Measurements from ENCODE around the gene SART3. TPM values are rescaled to one million over a fixed set of nuclear protein-coding genes. Genes with fewer than 3 reads are reported as not detected.
"Not testable (repeated sequence)": the region's sequence is repeated elsewhere in the genome, so short reads cannot be mapped to it uniquely, and the experiment has no call there.

SART3 gene
- total RNA-seq, 4 donors from 2014 or later = 67.8 to 205 (median 77.7) TPM

DNA sequence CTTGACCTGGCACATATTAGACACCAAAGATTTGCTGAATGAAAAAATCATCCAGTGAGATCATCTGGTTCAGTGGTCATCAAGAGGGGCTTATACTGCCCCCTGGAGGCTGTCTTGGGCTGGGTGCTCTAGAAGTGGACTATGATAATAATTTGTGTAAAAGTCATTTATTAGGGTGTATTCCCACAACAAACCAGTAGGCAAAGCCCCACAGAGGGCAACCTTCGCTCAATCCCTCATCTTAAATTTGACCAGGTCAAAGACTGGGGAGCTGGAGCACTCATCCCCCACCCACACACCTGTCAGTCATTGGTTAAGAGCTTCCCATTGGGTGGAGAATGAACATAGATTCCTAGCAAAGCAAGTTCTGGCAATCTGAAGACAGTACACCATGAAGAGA, 65.9 kb downstream of the SART3 start:
- Histone ChIP-seq H3K27ac (no peak overlapping the region), H3K9me3 (no peaks in the 10 kb centered on the region), H3K27me3 (no peaks in the 10 kb centered on the region), H3K36me3 (no peaks in the 10 kb centered on the region), H3K4me3 (no peak overlapping the region), H3K4me1 (no peaks in the 10 kb centered on the region)
- TF ChIP-seq, protein P1, sequence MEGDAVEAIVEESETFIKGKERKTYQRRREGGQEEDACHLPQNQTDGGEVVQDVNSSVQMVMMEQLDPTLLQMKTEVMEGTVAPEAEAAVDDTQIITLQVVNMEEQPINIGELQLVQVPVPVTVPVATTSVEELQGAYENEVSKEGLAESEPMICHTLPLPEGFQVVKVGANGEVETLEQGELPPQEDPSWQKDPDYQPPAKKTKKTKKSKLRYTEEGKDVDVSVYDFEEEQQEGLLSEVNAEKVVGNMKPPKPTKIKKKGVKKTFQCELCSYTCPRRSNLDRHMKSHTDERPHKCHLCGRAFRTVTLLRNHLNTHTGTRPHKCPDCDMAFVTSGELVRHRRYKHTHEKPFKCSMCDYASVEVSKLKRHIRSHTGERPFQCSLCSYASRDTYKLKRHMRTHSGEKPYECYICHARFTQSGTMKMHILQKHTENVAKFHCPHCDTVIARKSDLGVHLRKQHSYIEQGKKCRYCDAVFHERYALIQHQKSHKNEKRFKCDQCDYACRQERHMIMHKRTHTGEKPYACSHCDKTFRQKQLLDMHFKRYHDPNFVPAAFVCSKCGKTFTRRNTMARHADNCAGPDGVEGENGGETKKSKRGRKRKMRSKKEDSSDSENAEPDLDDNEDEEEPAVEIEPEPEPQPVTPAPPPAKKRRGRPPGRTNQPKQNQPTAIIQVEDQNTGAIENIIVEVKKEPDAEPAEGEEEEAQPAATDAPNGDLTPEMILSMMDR (IDR thresholded peaks at IDR 0.05) = peak in 4 of 6 experiments; percentile 17 to 31 (median 19)
- TF ChIP-seq POLR2A (IDR thresholded peaks at IDR 0.05) = no peak
- DNase-seq = no peak

DNA sequence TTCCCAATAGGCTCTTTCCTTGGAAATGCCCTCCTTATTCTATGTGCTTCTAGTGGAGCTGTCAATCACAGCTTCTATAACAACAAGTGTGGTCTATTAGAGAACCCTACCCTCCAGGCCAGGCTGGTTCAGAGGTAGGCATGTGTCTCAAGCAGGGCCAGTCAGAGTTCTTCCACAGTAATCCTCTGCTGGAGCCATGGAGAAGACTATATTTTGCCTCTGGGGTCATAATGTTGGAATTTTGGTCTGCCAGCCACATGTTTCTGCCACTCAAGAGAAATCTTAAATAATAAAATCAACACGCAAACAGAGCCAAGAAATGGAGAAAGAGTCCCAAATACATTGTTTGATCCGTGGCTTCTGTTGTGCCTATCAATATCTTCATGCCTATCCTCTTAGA, 69.7 kb downstream of the SART3 start:
- H3K9me3 ChIP-seq = no peaks in the 10 kb centered on the region
- H3K36me3 ChIP-seq = no peaks in the 10 kb centered on the region
- no peak overlapping the region for H3K27ac ChIP-seq
- H3K4me3 ChIP-seq = no peak overlapping the region
- no peaks in the 10 kb centered on the region for H3K27me3 ChIP-seq
- no peak for TF ChIP-seq POLR2A (IDR thresholded peaks at IDR 0.05)
- TF ChIP-seq, protein P1 (IDR thresholded peaks at IDR 0.05) = no peak
- H3K4me1 ChIP-seq = no peaks in the 10 kb centered on the region
- no peak for DNase-seq

DNA sequence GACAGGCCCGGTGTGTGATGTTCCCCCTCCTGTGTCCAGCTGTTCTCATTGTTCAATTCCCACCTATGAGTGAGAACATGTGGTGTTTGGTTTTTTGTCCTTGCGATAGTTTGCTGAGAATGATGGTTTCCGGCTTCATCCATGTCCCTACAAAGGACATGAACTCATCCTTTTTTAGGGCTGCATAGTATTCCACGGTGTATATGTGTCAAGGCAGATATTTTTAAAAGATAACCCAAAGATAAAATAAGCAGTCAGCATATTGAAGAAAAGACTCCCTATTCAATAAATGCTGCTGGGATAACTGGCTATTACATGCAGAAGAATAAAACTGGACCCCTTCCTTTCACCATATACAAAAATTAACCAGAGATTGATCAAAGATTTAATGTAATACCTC, 73.9 kb downstream of the SART3 start:
- not testable (repeated sequence) for DNase-seq, H3K4me1 ChIP-seq, H3K27me3 ChIP-seq, H3K27ac ChIP-seq, H3K9me3 ChIP-seq, H3K4me3 ChIP-seq, H3K36me3 ChIP-seq

DNA sequence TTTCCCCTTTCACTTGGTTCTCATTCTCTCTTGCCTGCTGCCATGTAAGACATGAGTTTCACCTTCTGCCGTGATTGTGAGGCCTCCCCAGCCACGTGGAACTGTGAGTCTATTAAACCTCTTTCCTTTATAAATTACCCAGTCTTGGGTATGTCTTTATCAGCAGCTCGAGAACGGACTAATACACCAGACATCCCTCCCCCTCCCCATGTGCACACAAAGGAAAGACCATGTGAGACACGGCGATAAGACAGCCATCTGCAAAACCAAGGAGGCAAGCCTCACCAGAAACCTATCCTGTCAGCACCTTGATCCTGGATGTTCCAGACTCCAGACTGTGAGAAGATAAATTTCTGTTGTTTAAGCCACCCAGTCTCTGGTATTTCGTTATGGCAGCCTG, 75.6 kb downstream of the SART3 start:
- not testable (repeated sequence) for H3K36me3 ChIP-seq, H3K9me3 ChIP-seq, H3K4me1 ChIP-seq, H3K27ac ChIP-seq, H3K4me3 ChIP-seq, H3K27me3 ChIP-seq, DNase-seq

DNA sequence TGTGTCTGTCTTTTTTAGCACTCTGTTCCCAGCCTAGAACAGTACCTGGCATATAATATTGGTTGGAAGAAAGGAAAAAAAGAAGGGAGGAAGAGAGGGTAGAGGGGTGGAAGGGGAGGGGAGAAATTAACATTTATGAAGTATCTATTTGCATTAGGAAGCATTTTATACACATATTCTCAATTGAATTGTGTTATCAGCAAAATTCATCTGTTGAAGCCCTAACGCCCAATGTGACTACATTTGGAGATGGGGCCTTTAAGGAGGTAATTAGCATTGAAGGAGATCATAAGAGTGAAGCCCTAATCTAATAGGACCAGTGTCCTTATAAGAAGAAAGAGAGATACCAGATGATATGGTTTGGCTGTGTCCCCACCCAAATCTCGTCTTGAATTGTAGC, 76.1 kb downstream of the SART3 start:
- H3K4me3 ChIP-seq = no peak overlapping the region
- H3K36me3 ChIP-seq = no peaks in the 10 kb centered on the region
- no peaks in the 10 kb centered on the region for H3K27me3 ChIP-seq
- H3K27ac ChIP-seq = no peak overlapping the region
- no peaks in the 10 kb centered on the region for H3K9me3 ChIP-seq
- no peak for DNase-seq
- TF ChIP-seq, protein P1 (IDR thresholded peaks at IDR 0.05) = no peak
- TF ChIP-seq POLR2A (IDR thresholded peaks at IDR 0.05) = no peak
- H3K4me1 ChIP-seq = no peaks in the 10 kb centered on the region

DNA sequence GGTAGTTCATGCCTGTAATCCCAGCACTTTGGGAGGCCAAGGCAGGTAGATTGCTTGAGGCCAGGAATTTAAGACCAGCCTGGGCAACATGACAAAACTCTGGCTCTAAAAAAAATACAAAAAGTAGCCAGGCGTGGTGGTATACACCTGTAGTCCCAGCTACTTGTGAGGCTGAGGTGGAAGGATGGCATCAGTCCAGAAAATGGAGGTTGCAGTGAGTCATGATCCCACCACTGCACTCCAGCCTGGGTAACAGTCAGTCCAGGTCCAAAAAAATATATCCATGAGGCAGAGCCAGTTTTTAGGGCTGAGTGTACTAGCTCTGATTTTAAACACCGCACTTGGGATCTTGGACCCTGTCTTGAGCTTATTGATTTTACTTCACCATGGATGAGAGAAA, 76.5 kb downstream of the SART3 start:
- H3K4me1 ChIP-seq = no peaks in the 10 kb centered on the region
- H3K27ac ChIP-seq = no peak overlapping the region
- H3K9me3 ChIP-seq = no peaks in the 10 kb centered on the region
- H3K4me3 ChIP-seq = no peak overlapping the region
- no peak for TF ChIP-seq POLR2A (IDR thresholded peaks at IDR 0.05)
- TF ChIP-seq, protein P1 (IDR thresholded peaks at IDR 0.05) = no peak
- no peaks in the 10 kb centered on the region for H3K36me3 ChIP-seq
- no peaks in the 10 kb centered on the region for H3K27me3 ChIP-seq
- DNase-seq = no peak

All from Peyer's patch (tissue), 4 donors.